Measurements from ENCODE around the gene ECT2.

GRCh38 chr3:172803489-172803888 is 53.0 kb downstream of the ECT2 start:
- TF ChIP-seq CTCF (IDR thresholded peaks at IDR 0.05) (no peak), POLR2A (IDR thresholded peaks at IDR 0.05) (no peak), POLR2AphosphoS5 (IDR thresholded peaks at IDR 0.05) (no peak)
